Measurements from ENCODE around the gene CASP14. TPM values are rescaled to one million over a fixed set of nuclear protein-coding genes. Genes with fewer than 3 reads are reported as not detected.

The CASP14 gene, protein sequence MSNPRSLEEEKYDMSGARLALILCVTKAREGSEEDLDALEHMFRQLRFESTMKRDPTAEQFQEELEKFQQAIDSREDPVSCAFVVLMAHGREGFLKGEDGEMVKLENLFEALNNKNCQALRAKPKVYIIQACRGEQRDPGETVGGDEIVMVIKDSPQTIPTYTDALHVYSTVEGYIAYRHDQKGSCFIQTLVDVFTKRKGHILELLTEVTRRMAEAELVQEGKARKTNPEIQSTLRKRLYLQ
- not detected in 2 replicates for total RNA-seq

DNA sequence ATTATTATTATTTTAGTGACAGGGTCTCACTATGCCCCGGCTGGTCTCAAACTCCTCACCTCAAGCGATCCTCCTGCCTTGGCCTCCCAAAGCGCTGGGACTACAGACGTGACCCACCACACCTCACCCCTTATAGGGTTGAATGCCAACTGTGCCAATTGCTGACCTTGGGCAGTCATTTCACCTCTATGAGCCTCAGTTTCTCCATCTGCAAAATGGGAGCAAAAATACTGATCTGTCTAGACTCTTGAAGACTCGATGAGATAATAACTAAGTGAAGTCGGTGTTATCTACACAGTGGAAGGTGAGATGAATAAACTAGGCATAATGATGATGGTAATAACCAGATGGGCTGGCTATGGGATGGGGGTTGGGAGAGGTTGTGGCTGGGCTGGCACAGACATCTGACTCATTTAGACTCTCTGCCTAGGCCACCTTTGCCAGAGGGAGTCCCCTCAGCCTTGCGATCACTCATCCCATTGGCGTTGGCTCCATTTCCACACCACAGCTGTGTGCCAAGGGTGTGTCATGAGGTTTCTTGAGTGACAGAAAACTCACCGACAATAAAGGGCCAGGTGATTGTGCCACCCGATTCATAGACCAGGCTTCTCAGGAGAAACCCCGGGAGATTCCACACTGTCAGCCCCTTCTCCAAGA lies at the start of gene CASP14:
Gene CASP14, plus strand, starts transcription at position 596 of the 657 bp plus-strand sequence. CDS start 2,772 bp downstream, outside the sequence.

DNA sequence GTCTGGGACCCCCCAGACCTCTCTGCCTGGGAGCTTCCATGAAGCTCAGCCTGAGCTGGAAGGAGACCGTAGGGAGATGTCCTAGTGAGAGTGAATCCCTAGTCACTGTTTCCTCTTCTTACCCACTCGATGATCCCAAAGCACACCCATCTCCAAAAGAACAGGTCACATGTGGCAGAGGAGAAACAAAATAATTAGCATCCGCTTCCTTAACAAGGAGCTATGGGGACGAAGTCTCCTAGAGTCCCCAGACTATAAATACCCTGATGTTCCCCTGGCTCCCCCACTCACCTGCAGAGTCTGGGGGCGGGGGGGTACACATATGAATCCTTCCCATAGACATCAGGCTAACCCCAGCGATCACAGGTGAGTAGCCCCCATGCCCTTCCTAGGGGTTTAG lies 32.6 kb downstream of the CASP14 start, which contains the start of gene OR1I1:
Gene OR1I1, plus strand, starts transcription at position 301 of the 400 bp plus-strand sequence. CDS start 4,855 bp downstream, outside the sequence.

DNA sequence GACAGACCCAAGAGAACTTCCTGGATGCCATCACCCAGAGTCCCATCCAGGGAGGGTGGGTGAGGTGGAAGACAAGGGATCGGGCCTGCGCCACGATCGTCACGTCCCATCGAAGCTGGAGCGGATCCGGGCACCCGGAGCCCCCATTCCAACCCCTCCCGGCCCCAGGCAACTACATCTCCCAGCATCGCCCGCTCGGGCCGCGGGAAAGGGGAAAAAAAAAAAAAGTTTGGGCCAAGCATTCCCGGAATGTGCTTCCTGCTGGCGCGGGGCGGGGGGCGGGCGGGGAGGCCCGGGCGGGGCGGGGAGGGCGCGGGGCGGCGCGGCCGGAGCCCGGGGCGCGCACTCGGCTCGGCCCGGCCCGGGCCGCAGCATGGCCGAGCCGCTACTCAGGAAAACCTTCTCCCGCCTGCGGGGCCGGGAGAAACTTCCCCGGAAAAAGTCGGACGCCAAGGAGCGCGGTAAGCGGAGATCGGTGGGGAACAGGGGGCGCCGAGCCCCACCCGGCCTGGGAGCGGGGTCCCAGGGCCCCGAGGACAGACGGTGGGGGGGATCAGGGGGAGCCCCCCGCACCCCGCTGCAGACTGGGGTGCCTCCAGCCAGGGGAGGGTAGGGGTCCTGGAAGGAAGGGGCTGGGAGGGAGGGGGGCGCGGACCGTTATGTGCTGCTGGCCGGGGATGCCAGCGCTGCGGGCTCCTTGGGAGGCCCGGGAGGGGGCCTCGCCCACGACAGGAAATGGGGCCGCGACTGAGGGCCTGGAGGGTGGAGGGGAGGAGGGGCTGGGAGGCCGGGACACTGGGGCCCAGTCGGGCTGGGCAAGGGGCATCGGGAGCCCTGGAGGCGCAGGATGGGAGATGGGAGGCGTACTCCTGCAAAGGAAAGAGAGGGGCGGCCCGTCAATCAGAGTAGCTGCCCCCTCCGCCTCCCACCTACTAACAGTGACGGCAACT lies 58.1 kb downstream of the CASP14 start, which contains the start of gene SYDE1:
Gene SYDE1, plus strand, starts transcription at position 341 of the 950 bp plus-strand sequence. Its CDS starts 33 bp downstream, at position 374.

Other genes with a start within 250 kb of the CASP14 start
- not detected in 2 replicates for gene OR7A5, start 214.3 kb upstream of the CASP14 start, total RNA-seq
- gene OR7C1, start 214.3 kb upstream of the CASP14 start, total RNA-seq, result not detected in 2 replicates
- not detected in 2 replicates for gene OR7A10, start 200.6 kb upstream of the CASP14 start, total RNA-seq
- gene OR7A17, start 163.3 kb upstream of the CASP14 start, total RNA-seq, result not detected in 2 replicates
- not detected in 2 replicates for gene OR7C2, start 108.0 kb upstream of the CASP14 start, total RNA-seq
- not detected in 2 replicates for gene SLC1A6, start 69.6 kb upstream of the CASP14 start, total RNA-seq
- gene OR1I1, start 32.7 kb downstream of the CASP14 start, total RNA-seq, result not detected in 2 replicates
- gene SYDE1, start 57.9 kb downstream of the CASP14 start, total RNA-seq, result 12.2 and 19.0 TPM in 2 replicates
- 7.0 and 27.4 TPM in 2 replicates for gene NOTCH3, start 151.5 kb downstream of the CASP14 start, total RNA-seq
- 0.09 TPM in 1 of 2 replicates, not detected in the other for gene EPHX3, start 183.0 kb downstream of the CASP14 start, total RNA-seq

Data from smooth muscle cell of bladder (primary cell).